Cerebellar nuclear complex (tissue), 1 donor: ENCODE results near the gene RABIF.

ENCODE experiments used
- DNase-seq, 2 experiments: peaks; one replicate each; lab custom pipeline; 2025; lab: John Stamatoyannopoulos, UW

Gene RABIF

DNA sequence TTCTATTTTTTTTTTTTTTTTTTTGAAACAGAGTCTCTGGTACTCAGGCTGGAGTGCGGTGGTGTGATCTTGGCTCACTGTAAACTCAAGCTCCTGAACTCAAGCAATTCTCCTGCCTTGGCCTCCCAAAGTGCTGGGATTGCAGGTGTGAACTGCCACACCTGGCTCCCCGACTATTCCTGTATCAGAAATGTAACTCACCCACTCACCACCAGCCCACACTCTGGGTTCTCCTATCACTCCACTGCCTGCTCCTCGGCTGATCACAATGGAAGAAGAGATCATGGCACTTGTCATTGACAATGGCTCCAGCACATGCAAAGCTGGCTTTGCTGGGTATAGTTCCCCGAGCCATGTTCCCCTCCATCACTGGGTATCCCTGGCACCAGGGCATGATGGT lies 15.9 kb downstream of the RABIF start:
- DNase-seq = no peak

DNA sequence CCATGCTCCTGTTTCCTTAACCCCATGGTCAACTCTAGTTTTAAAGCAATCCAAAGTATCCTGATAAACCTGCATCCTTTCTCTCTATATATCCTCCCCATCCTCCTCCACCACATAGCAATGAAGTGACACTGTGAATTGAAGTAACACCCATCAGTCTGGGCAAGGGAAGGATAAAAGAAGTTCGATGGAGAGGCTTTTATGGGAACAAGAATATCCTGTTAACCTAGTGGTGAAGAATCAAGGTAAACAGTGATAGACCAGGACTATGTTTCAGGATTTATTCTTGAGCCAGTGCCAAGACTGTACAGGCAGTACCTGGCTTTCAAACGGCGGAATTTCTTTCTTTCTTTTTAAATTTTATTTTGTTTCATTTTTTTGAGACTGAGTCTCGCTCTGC lies 17.6 kb downstream of the RABIF start:
- DNase-seq = no peak

DNA sequence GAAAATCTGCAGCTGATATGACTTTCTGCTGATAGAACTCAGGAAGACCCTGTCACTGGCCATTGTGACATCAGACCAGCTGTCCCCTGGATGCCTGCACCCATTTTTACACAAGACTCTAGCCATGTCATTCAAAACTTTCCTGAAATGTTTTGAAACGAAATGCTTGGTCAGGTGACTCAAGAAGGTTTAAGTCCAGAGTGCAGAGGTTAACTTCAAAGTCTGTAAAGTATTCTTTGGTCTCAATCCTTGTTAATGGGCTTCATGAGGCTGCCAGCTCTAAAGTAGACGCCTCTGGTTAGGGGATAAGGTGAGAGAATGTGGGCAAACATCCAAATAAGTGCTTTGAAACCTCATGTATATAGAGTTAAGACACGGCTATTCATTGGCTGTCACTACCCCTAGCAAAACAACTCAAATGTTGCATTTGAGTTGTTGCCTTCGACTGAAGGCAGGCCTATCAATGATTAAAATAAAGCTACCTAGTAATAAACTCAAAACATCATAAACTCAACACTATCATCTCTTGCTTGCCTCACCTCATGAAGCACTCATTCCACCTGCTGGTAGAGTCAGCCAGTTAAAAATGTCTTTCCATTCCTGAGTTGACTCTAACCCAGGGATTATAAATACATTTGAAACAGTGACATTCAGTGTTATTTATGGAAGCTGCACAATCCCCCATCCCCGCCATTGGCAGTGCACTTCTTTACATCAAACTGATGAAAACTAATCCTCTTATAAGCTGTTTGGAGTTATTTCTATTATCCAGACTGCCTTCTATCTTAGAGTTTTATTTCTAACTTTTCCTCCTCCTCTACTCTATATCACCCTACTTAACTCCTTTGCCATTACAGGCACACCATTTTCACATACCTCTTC lies 26.0 kb downstream of the RABIF start:
- DNase-seq = no peak

GRCh38 chr1:202861420-202862132 lies 27.4 kb downstream of the RABIF start:
- peak; percentile 65 to 76 for DNase-seq

DNA sequence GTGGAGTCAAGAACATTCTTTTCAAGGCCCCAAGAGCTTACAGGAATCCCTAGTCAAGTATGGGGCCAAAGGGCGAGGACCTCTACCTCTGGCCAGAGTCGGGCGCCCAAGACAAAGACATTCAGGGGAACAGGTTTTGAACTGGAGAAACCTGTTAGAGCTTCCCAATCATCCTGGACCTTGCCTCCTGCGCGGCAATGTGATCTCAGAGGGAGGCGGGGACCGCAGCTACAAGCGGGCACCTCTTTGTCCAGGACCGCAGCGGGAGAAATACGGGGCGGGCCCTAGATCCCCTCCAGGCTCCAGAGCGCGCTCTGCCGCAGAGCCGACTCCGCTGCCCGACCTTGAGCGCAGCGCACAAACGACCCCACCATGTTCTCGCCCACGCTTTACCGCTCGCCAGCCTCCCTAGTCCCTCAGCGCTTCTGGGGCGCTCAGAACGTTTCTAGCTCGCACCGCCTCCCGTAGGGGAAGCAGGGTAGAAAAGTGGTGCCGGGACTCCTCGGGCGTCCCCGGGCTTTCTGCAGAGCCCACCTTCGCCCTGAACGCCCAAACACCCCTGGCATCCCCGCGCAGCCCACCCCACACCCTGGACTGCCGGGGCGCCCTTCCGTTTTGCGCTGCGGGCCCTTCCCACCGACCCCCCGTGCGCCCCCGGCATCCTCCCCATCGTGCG lies 28.1 kb downstream of the RABIF start:
- DNase-seq = peak in 1 of 2 experiments; percentile 1

- DNase-seq = no peak
These were observed 30.0 kb downstream of the RABIF start for GRCh38 chr1:202858789-202859414.

GRCh38 chr1:202858331-202858730 lies 30.6 kb downstream of the RABIF start:
- no peak for DNase-seq

DNA sequence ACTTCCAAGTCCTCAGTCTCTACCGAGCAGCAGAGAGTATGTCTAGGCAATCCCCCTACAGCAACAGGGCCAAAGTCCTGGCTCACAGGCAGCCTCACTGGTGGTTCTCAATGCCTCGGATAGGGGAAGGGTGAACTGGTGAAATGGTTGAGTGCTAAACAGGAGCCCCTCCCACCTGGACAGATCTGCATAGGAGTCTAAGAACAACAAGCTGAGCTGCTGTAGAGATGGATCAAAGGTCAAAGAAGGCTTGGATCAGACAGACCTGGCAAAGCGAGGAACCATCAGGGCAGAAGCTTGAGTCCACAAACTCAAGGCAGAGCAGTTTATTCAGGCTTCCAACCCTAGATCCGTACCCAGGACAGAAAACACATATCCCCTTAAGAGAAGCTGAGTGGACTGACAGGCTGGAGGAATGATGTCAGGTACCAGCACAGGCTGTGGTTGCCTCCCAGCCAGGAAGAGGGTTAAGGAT lies 31.8 kb downstream of the RABIF start:
- DNase-seq = no peak

GRCh38 chr1:202856014-202856413 lies 32.9 kb downstream of the RABIF start:
- no peak for DNase-seq

DNA sequence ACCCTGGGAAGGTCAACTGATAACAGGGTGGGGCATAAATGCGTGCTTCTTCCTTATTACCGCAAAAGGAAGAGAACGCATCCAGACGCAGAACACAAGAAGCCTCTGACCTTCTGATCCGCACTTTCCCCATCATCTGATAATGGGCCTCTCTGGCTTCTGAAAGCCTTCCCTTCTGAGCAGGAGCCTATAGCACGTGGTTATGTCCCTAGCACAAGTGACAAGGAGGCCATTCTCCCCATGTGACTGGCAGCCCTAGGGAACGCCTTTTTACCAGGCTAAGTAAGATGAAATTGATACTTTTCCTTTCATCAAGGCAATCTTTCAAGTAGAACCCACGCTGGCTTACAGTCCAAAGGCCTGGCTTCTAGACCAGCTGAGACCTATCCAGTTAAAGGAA lies 34.2 kb downstream of the RABIF start:
- no peak for DNase-seq

GRCh38 chr1:202852163-202852904 lies 36.6 kb downstream of the RABIF start:
- DNase-seq = no peak

- no peak for DNase-seq
These were observed 38.2 kb downstream of the RABIF start for GRCh38 chr1:202850593-202851362.

- no peak for DNase-seq
These were observed 40.8 kb downstream of the RABIF start for GRCh38 chr1:202848191-202848542.

GRCh38 chr1:202844935-202845334 lies 44.0 kb downstream of the RABIF start:
- no peak for DNase-seq

- DNase-seq = no peak
These were observed 44.7 kb downstream of the RABIF start for GRCh38 chr1:202844259-202844658.

DNA sequence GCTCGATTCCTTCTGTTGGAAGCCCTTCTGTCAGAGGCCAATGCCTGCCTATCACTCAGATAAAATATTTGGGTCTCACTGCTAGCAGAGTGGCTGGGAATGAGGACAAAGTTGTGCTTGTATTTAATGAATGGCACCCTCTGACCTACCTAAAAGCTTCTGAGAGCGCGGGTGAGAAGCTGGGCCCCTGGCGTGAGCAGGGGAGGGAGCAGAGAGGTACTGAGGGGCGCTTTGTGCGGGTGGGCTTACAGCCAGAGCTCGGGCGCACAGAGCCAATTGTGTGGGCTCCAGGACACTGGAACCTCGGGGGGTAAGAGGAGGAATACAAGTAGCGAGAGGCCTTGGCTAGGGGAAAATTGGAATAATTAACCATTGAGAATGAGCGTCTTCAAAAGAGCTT lies 45.9 kb downstream of the RABIF start:
- no peak for DNase-seq

DNA sequence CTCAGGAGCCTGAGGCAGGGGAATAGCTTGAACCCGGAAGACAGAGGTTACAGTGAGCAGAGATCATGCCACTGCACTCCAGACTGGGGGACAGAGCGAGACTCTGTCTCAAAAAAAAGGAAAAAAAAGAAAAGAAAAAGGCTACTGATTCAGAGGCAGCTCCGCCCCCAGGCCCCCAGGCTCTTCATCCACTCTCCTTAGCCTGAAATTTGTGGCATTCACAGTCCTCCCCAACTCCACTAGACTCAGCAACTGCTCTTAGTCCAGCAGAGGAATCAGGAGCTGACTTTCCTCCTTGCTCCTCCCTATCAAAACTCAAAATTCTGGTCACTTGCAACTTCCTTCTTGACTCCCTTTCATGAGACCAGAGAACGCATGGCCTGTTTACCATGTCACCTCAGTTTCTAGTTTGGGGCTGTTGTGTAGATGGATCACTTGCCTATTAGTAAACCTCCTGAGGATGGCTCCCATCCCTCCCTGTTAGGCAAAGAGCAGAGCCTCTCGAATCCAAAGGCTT lies 51.1 kb downstream of the RABIF start:
- DNase-seq = no peak

DNA sequence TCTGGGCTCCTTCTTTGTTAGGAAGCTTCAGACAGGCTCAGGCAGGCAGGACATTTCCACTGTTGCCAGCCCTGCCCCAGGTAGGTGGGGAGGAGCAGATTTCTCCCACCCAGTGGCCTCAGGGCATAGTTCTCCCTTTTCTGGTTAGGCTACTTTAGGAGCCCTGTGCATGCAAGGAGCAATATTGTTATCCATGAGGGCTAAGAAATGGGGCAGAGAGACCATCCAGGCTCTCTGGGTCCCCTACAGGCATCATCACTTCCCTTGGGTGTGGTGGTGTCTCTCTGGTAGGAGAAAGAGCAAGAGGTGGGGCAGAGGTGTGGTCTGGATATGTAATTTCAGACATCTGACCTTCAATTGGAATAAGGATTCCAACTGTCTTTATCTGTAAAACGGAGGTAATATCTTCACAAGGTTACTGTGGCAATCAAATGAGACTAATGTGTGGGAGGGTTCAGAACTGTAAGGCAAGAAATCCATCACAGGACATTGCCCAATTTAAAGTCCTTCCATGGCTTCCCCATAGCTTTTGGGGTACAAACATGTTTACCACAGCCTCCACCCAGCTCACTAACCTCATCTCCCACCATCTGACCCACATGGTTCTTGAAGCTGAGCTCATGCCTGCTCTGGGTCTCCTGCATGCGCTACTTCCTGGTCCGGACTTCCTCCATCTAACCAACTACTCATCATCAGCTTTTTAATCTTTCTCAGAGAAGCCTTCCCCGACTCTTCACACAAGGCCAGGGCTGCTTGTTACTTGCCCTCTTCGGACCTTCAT lies 52.1 kb downstream of the RABIF start:
- no peak for DNase-seq

- no peak for DNase-seq
These were observed 53.3 kb downstream of the RABIF start for GRCh38 chr1:202835548-202836072.
